ENCODE data around the gene MRPL24. TPM values are rescaled to one million over a fixed set of nuclear protein-coding genes. Genes with fewer than 3 reads are reported as not detected.
A peak's percentile ranks its signal among the peaks of the same experiment; 100 is the strongest.

Gene MRPL24
- total RNA-seq, 2 donors from 2014 or later: 45.8 to 50.5 TPM

- no peaks in the 10 kb centered on the region for H3K27me3 ChIP-seq
- no peak for TF ChIP-seq CTCF (IDR thresholded peaks at IDR 0.05)
- H3K4me1 ChIP-seq: peaks cover 0 to 51% of the 10 kb centered on the region in 2 donors
- peak within 1 kb of the TSS; percentile 96 for H3K27ac ChIP-seq
- H3K36me3 ChIP-seq: no peaks in the 10 kb centered on the region
- no peaks in the 10 kb centered on the region for H3K9me3 ChIP-seq
- H3K4me3 ChIP-seq: peak within 1 kb of the TSS; percentile 94 to 95
- no peak for DNase-seq (ENCODE audit: low spot score)
Observed at GRCh38 chr1:156751451-156751756, 10.5 kb upstream of the MRPL24 start, which contains the start of gene HDGF. TSS of gene HDGF (minus strand) at chr1:156751675. CDS start at chr1:156751429, 246 bp downstream.

DNA sequence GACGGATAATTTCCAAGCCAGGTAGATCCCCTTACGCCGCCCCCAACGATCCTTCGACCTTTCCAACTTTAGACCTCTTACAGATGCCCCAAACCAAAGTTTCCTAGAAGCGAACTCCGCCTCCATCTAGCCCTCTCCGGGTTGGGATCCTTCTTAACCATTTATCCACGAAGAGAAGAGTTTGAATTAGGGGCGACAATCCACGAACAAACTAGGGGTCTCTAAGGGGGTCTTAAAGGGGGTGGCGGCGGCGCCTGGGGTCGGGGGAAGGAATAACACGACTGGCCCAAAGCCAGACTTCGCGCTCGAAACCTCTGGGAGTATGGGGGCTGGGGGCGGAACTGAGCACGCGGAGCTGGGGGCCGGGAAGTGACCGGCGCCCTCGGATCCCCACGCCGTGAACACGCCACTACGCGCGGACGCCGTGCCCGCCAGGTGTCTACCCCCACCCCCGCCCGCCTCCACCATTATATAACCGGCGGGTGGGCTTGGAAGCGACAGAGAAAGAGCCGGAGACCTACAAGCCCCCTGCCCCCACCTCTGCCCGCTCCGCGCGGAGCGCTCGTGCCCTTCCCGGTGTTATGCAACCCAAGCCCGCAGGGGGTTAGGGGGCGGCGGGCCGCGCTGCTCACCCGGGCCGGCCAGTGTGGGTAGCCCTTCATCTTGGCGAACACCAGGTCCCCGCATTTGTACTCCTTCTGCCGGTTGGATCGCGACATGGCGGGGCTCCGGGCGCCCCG is 10.0 kb upstream of the MRPL24 start:
- H3K9me3 ChIP-seq: no peaks in the 10 kb centered on the region
- H3K36me3 ChIP-seq: no peaks in the 10 kb centered on the region
- H3K27me3 ChIP-seq: no peaks in the 10 kb centered on the region
- peak overlapping the region; percentile 96 for H3K27ac ChIP-seq
- peaks cover 0 to 56% of the 10 kb centered on the region in 2 donors for H3K4me1 ChIP-seq
- TF ChIP-seq CTCF (IDR thresholded peaks at IDR 0.05): no peak
- no peak for DNase-seq (ENCODE audit: low spot score)
- peak overlapping the region; percentile 94 to 95 for H3K4me3 ChIP-seq

DNA sequence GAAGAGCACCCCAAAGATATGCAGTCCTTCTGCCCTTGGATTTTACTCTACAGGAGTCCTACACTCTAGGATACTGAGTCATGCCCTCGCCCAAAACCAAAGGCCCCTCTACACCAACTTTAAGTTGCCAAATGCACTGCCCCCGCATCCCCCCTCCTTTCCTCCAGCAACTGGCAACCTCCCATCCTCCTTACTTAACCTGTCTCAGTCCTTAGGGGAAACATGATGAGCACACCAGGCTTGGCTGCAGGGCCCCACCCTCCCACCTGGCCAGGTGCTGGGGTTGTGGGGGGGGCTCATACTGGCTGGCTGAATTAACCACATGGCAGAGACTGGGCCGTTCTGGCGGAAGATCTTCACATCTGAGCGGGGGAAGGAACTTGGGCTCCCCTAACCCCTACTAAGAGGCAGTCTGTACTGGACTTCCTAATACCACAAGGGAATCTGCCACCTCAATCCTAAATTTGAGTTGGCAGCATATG is 9.3 kb upstream of the MRPL24 start:
- DNase-seq (ENCODE audit: low spot score): no peak
- no peak for TF ChIP-seq CTCF (IDR thresholded peaks at IDR 0.05)
- Histone ChIP-seq H3K4me3 (peak overlapping the region; percentile 94 to 95), H3K4me1 (peaks cover 0 to 62% of the 10 kb centered on the region in 2 donors), H3K27me3 (no peaks in the 10 kb centered on the region), H3K27ac (peak overlapping the region; percentile 96), H3K9me3 (no peaks in the 10 kb centered on the region), H3K36me3 (no peaks in the 10 kb centered on the region)

- Histone ChIP-seq H3K4me1 (peaks cover 0 to 69% of the 10 kb centered on the region in 2 donors), H3K36me3 (peaks cover 6% of the 10 kb centered on the region), H3K4me3 (peak overlapping the region; percentile 94 to 95), H3K9me3 (no peaks in the 10 kb centered on the region), H3K27me3 (no peaks in the 10 kb centered on the region), H3K27ac (peak overlapping the region; percentile 96)
- no peak for DNase-seq (ENCODE audit: low spot score)
- TF ChIP-seq CTCF (IDR thresholded peaks at IDR 0.05): no peak
Observed at GRCh38 chr1:156749419-156750118, 8.7 kb upstream of the MRPL24 start.

- no peak for TF ChIP-seq CTCF (IDR thresholded peaks at IDR 0.05)
- H3K9me3 ChIP-seq: no peaks in the 10 kb centered on the region
- H3K4me1 ChIP-seq: peaks cover 0 to 76% of the 10 kb centered on the region in 2 donors
- DNase-seq (ENCODE audit: low spot score): peak; percentile 83
- H3K36me3 ChIP-seq: peaks cover 13% of the 10 kb centered on the region
- peak overlapping the region; percentile 96 for H3K27ac ChIP-seq
- no peaks in the 10 kb centered on the region for H3K27me3 ChIP-seq
- peak overlapping the region; percentile 94 to 95 for H3K4me3 ChIP-seq
Observed at GRCh38 chr1:156748670-156749418, 8.0 kb upstream of the MRPL24 start.

Measured in right atrium auricular region (tissue), 2 donors.